PFSK-1 (cell line): Measurements from ENCODE around the gene PIGV.

Experiments
- POLR2AphosphoS5 ChIP-seq: IDR thresholded peaks from 2 replicates; pipeline ENCODE4 v1.6.1; 2012; ENCODE audit warnings: low read depth, mild to moderate bottlenecking, control low read depth, low read length, moderate library complexity
- REST ChIP-seq, 2 experiments: IDR thresholded peaks; 2 replicates each; pipeline versions ENCODE4 v1.6.1 to v1.8.0; 2011 to 2012; ENCODE audit warnings: low read depth in 2 of 2, low read length in 2 of 2, control low read depth in 1 of 2, inconsistent platforms in 1 of 2, mild to moderate bottlenecking in 1 of 2, moderate library complexity in 1 of 2; ENCODE audit not compliant: insufficient read depth in 1 of 2
- SIN3A ChIP-seq: IDR thresholded peaks from 2 replicates; pipeline ENCODE4 v1.6.1; 2012; ENCODE audit warnings: mild to moderate bottlenecking, low read length, moderate library complexity, borderline replicate concordance; ENCODE audit not compliant: insufficient read depth
- TAF1 ChIP-seq: IDR thresholded peaks from 2 replicates; pipeline ENCODE4 v1.6.1; 2012; ENCODE audit warnings: low read length, control low read depth, borderline replicate concordance; ENCODE audit not compliant: insufficient read depth

- TF ChIP-seq POLR2AphosphoS5 (no peak), TAF1 (no peak), SIN3A (no peak), REST (IDR thresholded peaks at IDR 0.05; ENCODE audit: insufficient read depth in 1 of 2, low read depth in 2 of 2, low read length in 2 of 2) (no peak)
These were observed 1.8 kb downstream of the PIGV start for GRCh38 chr1:26789612-26789865.
